Fibroblast of skin of right quadriceps (primary cell): ENCODE data around the gene STING1.

ENCODE experiments used
- DNase-seq: peaks from one replicate; pipeline ENCODE4 v3.0.0-alpha.2; 2013

Gene STING1

DNA sequence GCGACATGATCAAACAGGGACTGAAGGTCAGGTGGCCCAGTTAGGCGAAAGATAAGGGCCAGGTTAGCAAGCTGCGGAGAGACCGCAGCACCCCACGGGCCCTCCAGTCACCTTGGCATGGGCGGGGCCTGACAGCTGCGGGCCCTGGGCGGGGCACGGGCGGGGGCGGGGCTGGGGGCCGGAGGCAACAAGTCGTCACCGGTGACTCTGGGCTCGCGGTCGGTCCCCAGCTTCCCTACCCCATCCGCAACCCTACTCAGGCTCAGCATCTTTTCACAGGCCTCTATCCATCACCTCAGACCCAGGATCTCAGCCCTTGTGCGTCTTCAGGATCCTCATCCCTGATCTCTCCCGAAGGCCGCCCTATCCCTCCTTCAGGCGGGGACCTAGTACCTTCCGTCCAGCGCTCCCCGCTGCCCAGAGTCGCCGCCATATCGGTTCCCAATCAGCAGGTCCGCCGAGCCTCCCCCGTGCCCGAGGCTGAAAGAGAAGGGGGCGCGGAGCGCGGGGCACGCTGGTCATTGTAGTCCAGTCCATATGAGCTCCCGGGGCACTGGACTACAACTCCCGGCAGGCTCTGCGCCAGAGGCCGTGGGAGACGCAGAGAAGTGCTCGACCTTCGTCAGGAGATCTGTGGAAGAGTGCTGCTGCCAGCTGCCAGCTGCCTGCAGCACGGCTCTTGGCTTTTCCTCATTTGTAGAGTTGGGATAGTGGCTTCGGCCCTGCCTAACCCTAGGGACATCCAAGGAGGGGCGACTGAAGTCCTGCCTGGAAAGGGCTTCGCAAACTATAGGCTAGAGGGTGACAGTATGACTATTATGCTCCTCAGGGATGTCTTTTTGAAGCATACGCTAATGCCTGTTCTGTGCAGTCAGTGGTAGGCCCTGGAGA, 43.3 kb downstream of the STING1 start, which contains the start of gene DNAJC18:
Gene DNAJC18 (minus strand): TSS at position 513 of the 891 bp plus-strand sequence. CDS start 80 bp downstream, at position 433.
- DNase-seq = peak; percentile 88

DNA sequence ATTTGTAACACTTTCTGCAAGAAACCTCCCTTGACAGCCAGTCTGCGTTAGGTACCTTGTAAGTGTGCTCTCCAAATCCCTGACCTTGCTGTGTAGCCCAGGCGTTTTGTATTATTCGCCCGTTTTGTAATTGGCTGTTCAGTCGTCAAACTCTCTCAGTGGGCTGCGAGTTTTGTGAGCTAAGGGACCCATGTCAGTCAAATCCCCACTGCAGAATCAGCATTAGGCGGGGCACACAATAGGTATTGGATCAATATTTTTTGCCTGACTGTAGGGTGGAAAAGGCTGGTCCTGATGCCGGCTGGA, 43.9 kb downstream of the STING1 start:
- DNase-seq = no peak

DNA sequence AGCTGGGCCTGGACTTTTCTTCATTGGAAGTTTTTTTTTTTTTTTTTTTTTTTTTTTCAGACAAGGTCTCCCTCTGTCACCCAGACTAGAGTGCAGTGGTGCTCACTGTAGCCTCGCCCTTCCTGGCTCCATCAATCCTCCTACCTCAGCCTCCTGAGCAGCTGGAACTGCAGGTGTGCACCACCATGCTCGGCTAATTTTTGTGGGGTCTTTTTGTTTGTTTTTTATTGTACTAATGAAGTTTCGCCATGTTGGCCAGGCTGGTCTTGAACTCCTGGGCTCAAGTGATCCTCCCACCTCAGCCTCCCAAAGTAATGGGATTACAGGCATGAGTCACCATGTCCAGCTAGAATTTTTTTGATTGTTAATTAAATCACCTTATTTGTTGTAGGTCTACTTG, 46.9 kb downstream of the STING1 start:
- DNase-seq = no peak

DNA sequence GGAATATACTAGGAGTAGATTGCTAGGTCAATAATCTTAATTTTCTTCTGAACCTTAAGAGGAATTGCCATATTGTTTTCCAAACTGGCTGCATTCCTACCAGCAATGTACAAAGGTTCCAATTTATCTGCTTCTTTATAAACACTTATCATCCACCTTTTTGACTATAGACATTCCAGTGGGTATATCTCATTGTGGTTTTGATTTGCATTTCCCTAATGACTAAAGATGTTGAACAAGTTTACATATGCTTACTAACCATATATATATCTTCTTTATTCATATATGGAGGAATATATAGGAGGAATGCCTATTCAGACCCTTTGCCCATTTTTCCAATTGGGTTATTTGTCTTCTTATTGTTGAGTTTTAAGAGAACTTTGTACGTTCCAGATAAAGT, 50.9 kb downstream of the STING1 start:
- DNase-seq = no peak

GRCh38 chr5:139430015-139430414, 52.5 kb downstream of the STING1 start:
- no peak for DNase-seq

DNA sequence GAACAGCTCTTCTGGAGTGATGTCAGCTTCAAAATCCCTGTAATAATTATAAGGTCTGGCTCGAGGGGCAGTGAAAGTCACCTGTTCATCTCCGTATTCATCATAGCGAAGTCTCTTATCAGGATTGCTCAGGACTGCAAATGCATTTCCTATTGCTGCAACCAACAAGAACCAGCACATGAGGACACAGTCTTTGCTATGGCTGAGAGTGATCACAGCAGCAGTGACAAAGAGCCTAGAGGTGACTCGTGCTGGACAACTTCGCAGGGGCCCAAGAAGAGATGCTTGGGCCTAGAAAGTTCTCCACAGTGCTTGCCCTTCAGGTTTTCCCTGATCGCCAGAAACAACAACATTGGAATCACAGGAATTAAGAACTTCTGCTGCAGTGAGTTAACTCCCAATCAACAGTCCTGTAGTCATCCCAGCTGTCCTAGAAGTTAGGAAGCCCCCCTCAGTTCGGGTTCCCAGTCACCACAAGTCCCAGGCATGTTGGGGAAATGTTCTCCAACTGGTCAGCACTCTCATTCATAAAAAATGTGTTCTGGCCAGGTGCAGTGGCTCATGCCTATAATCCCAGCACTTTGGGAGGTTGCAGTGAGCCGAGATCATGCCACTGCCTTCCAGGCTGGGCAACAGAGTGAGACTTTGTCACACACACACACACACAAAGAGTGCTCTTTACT, 56.2 kb downstream of the STING1 start:
- DNase-seq = peak; percentile 70
